GM19043 (cell line): ENCODE data around the gene HARS2.
"Not testable (repeated sequence)": the region's sequence is repeated elsewhere in the genome, so short reads cannot be mapped to it uniquely, and the experiment has no call there.

ENCODE experiments used
- ATAC-seq: cut with Tn5 transposase; IDR thresholded peaks from one replicate; pipeline ENCODE4 v1.9.1; 2021; ENCODE audit warnings: low read depth; ENCODE audit not compliant: unreplicated experiment

HARS2 gene, protein sequence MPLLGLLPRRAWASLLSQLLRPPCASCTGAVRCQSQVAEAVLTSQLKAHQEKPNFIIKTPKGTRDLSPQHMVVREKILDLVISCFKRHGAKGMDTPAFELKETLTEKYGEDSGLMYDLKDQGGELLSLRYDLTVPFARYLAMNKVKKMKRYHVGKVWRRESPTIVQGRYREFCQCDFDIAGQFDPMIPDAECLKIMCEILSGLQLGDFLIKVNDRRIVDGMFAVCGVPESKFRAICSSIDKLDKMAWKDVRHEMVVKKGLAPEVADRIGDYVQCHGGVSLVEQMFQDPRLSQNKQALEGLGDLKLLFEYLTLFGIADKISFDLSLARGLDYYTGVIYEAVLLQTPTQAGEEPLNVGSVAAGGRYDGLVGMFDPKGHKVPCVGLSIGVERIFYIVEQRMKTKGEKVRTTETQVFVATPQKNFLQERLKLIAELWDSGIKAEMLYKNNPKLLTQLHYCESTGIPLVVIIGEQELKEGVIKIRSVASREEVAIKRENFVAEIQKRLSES

DNA sequence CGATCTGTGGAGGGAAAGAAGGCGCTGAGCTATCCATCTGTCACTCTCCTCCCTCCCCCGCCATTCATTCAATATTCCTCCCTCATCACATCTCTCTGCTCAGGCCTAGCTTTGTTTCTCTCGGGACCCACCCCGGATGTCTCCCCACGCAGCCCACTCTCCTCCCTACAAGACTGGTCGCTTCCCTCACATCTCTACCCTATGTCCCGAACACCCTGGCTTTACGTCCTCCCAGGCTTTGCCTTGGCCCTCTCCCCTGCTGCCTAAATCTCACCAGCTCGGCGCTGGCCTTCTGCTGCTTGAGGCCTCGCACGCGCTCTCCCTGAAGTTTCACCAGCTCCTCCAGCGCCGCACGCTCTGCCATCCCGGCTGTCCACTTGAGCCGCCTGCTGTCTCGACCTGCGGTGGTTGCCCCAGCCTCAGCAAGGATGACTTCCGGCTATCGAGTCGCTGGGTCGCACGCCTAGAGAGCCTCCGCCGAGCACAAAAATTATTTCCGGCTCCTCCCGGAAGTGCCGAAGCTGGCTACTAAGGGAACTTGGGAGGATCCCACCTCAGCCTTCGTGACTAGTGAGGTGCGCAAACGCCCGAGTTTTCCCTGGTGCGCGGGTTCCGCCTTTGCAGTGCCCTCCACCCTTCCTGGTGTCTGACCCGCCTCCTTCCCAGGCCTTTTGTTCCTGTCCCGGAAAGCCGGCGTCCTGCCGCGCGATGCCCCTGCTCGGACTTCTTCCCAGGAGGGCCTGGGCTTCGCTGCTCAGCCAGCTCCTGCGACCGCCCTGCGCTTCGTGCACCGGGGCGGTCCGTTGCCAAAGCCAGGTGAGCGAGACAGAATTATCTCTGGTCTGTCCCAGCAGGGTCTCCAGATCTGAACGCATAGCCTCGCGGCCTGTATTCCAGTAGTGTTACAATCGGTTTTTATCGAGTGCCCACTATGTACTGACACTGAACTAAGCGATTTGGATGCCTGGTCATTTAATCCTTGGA lies at the start of gene HARS2, which contains the start of gene HARS1:
TSS of gene HARS2 (plus strand) at position 515 of the 984 bp plus-strand sequence. CDS start at position 709, 194 bp downstream.
TSS of gene HARS1 (minus strand) at position 430 of the 984 bp plus-strand sequence. CDS start at position 364, 66 bp downstream.
- ATAC-seq: peak; percentile 97

DNA sequence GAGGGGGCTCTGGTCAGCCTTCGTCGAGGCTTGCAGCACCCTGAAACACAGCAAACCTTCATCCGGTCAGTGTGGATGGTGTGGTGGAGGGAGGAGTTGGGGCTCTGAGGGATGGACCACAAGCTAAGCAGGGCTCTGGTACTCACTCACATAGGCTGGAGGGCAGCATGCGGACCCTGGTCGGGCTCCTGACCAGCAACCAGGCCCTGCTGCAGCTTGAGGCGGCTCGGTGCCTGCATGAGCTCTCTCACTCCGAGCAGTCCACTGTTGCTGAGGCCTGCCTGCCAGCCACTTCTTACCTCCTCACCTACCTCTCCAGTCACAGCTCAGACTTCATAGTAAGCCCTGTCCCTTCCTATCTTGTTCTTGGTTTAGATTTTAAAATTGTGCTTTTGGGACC lies 49.5 kb upstream of the HARS2 start:
- ATAC-seq: no peak

DNA sequence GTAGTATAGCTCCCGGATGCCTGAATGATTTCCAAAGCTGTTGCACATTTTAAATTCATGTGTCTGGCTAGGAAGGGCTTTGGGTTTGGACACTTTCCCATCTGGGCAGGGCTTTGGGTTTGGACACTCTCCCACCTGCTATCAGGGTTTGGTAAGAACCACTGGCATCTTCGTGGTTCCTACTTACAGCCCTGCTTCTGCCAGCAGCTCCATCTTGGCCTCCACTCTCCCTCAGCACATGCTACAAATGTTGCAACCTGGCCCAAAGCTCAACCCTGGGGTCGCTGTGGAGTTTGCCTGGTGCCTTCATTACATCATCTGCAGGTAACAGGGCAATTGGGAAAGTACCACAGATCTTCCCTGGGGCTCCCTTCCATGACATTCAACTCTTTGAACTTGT lies 48.5 kb upstream of the HARS2 start:
- no peak for ATAC-seq

DNA sequence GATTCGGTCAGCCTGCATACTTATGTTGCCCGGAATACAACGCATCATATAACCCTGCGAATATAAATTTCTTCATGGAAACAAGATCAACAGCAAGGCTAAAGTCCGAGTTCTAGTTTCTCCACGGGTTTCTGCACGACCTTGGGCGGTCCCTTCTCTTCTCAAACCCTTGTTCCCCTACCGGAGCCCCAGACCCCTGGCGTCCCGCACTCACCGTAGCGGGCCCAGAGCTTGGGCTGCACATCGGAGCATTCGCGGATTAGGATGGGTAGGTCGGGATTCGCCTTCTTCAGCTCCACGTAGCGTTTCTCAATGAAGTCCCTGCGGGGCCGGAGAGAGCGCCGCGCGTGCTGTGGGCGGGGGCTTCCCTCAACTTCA lies 44.2 kb upstream of the HARS2 start:
- ATAC-seq: peak; percentile 23

DNA sequence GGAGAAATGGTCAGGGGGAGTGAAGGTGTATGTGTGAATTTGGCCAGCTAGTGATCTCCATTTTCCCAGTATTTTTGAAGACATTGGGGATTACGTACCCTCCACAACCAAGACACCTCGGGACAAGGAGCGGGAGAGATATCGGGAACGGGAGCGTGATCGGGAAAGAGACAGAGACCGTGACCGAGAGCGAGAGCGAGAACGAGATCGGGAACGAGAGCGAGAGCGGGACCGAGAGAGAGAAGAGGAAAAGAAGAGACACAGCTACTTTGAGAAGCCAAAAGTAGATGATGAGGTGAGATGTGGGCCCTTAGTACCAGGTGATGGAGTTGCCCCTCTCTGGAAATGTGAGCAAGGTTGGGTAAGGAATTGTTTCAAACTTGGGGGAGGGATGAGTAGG lies 32.4 kb upstream of the HARS2 start:
- no peak for ATAC-seq

DNA sequence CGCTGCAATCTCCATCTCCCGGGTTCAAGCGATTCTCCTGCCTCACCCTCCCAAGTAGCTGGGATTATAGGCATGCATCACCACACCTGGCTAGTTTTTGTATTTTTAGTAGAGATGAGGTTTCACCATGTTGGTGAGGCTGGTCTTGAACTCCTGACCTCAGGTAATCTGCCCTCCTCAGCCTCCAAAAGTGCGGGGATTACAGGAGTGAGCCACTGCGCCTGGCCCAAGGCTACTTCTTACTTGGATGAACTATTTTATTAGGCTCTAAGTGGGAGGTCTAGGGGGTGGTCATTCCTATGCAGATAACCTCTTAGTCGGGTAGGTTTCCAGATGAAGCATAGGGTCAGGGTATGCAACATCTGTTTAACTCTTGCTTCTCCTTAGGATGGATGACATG lies 30.9 kb upstream of the HARS2 start:
- not testable (repeated sequence) for ATAC-seq

DNA sequence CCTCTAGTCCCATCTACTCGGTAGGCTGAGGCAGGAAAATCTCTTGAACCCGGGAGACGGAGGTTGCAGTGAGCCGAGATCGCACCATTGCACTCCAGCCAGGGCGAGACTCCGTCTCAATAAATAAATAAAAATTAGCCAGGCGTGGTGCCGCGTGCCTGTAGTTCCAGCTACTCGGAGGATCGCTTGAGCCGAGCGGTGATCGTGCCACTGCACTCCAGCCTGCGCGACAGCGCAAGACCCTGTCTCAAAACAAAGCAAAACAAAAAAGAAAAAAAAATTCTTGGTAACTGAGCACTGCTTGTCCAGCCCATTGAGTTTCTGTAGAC lies 27.3 kb upstream of the HARS2 start:
- no peak for ATAC-seq

DNA sequence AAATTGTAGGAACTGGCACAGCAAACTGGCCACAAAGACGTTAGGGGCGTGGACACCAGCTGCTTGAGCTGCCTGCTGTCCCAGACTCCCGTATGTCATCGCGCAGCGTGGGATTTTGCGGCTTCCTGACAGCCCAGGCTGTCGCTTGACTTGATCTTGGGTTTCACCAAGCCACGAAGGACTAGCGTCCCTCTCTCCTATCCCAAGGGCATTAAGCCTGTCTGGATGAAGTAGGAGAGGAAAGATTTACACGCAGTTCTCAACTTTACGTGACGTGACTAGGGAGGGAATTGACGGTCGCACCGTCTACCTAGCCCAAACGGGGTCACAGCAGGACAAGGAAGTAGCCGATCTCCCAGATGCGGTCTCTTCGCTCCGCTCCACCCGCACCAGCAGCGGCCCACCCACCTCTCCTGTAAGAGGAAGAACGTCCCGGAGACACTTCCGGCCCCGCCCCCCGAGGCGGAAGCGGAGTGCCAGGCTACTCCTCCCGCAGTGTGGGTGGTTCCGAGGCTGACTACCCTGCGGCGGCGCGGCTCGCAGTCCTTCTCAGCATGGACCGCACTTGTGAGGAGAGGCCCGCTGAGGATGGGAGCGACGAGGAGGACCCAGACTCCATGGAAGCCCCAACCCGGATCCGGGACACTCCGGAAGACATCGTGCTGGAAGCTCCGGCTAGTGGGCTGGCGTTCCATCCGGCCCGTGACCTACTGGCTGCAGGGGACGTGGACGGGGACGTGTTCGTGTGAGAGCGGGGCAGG lies 26.7 kb upstream of the HARS2 start, which contains the start of gene WDR55:
TSS of gene WDR55 (plus strand) at position 546 of the 761 bp plus-strand sequence. CDS start at position 555, 9 bp downstream.
- ATAC-seq: peak; percentile 96

DNA sequence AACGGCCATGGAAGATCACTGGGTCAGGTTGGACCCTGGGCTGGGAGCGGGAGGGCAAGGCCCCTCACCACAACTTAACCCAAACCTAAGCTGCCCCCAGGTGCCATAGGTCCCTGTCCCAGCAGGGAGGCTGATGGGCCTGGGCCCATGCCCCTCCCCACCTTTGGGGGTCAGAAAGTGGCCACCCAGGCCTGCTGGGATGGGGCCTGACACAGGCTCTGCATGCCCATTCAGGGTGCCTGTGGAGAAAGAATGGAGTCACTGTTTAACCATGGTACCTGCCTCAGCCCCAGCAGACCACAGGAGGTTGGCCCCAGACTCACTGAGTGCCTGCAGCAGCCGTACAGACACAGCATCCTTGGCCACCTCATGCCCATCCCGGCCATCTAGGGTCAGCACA lies 20.2 kb upstream of the HARS2 start:
- not testable (repeated sequence) for ATAC-seq

DNA sequence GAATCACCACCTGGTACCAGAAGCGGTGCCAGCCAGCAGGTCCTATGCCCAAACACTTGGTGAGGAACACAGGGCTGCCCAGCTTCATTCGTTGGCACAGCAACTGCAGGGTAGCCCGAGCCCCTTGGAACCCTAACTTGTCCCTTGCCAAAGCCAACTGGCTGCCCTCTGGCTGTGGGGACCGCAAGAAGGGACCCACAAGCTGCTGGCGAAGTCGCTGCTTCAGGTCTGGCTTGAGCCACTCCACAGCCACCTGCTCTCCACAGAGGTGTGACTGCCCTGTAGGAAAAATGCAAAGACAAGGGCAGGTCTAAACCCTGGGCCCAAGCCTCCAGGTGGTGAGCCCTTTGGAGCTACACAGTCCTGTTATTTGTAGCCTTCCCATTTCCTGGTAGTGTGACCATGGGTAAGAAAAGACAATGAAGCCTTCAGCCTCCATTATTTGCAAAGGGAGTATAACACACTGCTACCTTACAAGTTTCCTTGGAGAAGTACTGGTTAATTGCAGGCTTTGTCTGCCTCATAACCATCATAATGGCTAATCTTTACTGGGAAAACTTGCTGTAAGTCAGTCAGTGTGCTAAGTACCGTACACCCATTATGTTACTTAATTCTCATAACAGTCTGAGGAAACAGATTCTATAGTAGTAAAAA lies 19.7 kb upstream of the HARS2 start:
- ATAC-seq: no peak

DNA sequence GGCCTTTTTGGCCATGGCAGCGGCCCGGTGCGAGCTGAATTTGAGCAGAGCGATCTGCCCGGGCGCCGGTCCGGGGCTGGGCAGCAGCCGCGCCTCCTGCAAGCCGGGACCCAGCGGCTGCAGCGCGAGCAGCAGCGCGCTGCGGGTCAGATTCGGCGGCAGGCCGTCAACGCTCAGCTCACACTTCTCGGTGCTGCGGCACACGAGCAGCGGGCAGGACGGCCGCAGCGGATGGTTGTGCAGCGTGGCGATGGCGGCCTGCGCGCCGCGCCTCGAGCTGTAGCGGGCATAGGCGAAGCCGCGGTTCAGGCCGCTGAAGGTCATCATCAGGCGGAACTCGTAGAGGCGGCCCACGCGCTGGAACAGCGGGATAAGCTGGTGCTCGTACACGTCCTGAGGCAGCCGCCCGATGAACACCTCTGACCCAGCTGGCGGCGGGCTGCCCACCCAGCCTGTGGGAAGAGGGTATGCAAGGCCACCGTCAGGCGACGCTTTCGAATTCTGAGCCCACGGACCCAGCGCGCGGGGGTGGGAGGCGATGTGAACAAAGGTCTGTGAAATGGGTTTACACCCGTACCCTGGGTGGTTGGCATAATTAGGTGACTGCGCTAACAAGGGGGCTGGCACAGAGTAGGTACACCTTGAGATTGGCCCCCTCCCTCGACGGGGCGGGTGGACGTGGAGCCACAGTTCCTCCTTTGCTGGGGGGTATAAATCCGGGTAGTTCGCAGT lies 18.6 kb upstream of the HARS2 start:
- no peak for ATAC-seq

DNA sequence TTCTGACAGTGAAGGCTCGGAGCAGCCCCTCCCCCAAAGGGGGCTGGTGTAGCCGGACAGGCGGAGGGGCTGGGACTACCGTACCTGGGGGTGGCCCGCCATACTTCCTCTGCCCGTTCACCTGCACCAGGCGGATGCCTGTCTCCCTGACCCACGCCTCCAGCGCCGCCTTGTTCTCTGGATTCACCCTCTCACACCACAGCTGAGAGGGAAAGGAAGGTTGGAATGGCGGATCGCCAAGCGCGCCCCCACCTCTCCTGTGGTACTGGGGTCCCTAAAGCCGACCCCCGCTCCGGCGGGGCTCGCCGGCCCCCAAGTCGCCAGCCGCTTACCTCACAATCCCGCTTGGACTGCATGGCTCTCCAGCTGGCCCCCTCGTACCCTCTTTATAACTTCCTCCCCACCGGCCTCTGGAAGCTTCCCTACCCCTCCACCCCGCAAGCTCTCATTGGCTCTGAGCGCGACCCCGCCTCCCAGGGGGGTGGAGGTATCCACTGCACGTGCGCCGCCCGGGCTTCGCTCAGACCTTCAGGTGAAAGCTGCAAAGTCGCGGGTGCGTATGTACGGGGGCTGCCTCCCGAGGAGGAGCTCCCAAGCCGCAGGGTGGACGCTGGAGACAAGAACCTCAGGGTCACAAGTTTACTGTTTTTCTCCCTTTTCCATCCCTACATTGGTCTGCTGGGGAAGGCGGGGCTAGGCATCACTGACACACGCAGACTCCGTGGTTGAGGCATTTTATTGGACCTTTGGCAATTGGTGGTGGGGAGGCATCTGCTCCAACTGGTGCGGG lies 17.9 kb upstream of the HARS2 start, which contains the start of gene DND1:
TSS of gene DND1 (minus strand) at position 390 of the 790 bp plus-strand sequence. CDS start at position 356, 34 bp downstream.
- ATAC-seq: no peak

DNA sequence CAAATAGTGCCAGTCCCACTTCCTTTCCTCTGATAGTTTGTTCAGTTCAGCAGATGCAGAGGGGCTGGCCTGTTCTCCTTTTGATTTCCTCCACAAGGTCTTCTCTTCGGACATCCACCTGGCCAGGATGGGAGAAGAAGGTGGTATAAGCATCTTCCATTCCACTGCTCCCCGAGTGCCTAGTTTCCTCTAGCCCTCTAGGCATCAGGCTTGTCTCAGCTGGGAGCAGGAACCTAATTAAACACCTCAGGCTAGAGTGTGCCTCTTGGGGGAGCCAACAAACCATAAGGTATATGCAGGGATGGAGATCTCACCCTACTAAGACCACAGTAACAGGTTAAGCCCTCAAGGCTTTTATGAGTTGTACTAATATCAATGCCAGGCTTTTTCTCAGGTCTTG lies 17.0 kb upstream of the HARS2 start:
- ATAC-seq: no peak

DNA sequence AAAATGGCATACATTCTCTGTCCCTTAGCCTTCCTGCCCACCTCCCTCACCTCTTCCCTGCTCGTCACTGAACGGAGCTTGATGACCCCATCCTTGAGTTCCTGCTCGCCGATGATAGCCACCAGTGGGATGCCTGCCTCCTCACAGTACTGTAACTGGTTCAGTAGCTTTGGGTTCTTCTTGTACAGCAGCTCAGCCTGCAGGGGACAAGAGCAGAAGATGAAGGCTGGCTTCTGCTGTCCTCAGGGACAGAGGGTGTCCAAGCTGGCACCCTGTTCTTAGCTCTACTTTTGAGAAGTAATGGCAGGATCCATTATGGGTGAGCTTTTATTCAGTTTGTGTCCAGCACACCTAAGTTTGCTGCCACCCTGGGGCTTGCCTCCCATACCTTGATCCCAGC lies 16.6 kb upstream of the HARS2 start:
- no peak for ATAC-seq

DNA sequence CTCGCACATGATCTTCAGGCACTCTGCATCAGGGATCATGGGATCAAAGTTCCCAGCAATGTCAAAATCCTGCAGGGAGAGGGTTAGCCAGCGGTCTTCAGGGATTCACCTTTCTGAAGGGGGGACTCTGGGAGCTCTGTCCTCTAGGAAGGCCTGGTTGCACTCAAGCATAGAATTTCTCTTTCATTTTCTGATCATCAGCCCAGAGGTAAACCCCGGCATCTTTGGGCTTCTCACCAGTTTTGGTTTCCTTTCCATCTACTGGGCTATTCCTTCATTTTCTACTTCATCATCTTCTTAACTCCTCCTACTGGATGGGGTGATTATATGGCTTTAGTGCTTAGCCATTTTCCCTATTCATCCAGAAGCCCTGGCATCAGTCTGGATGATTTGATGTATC lies 13.3 kb upstream of the HARS2 start:
- ATAC-seq: no peak

DNA sequence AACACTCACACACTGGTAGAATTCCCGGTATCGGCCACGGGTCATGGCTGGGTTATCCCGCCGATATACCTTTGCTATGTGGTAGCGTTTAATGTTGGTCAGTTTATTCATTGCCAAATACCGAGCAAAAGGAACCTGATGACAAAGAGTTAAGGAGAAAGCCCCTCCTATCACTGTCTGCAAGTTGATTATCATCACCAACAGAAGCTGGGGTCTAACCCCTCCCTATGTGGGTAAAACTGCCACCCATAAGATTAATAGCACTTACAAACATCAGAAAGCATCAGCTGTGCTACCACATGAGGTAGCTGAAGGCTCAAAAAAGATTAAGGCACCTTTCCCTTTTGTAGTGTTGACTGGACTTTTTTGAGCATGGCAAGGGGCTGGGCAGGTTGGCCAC lies 12.3 kb upstream of the HARS2 start:
- ATAC-seq: no peak

DNA sequence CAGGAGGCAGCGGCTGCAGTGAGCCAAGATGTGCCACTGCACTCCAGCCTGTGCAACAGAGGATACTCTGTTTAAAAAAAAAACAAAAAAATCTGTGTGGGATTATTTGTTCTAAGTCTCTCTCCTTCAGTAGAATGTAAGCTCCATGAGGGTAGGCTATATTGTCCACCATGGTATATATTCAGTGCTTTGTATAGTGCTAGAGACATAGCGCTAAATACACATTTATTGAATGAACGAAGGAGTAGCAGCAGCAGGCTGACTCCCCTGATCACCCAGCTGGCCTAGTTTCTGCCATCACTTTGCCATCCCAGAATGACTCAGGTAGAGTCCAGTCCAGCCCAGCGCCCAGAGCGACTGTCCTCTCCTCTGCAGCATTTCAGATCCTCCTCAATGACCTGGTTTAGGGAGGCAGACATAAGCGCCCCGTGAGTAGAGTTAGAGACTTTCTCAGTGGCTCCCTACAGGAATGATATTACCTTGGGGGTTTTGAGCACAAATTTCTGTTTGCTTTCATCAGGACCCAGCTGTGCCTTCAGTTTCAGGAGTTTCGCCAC lies 801 bp upstream of the HARS2 start:
- ATAC-seq: no peak

DNA sequence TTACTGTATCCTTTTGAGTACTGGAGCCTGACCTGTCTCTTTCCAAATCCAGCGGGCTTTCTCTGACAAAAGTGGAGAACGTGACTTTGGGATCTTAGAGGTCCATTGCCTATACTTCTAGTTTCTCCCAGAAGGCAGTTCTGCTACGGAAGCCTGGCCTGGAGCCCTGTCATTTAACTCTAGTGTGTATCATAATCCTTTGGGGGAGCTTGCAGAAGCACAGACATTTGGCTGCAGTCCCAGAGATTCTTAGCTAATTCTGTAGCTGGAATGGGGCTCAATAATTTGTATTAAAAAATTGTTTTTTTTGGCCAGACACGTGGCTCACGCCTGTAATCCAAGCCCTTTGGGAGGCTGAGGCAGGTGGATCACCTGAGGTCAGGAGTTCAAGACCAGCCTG lies 3.0 kb downstream of the HARS2 start:
- ATAC-seq: no peak
